Cardiac fibroblast (primary cell): ENCODE data around the gene MBNL1.
A peak's percentile ranks its signal among the peaks of the same experiment; 100 is the strongest.

Source experiments
- DNase-seq, 2 donors: peaks; one replicate each; pipeline versions ENCODE4 v3.0.0 to v3.0.0-alpha.2; 2010; ENCODE audit warnings: low read depth in 2 of 2
- H3K4me3 ChIP-seq, 2 donors: replicated peaks in 1 of 2; 1 replicate in 1 of 2; 2 replicates in 1 of 2; pipeline ENCODE4 v1.5.1; 2011; ENCODE audit warnings: low read depth in 2 of 2, low read length in 2 of 2, mild to moderate bottlenecking in 2 of 2, moderate library complexity in 1 of 2
- CTCF ChIP-seq: IDR thresholded peaks from one replicate; pipeline ENCODE4 v1.5.1; 2011; ENCODE audit warnings: low read depth, mild to moderate bottlenecking, low read length, inconsistent platforms

Gene MBNL1

GRCh38 chr3:152236716-152237115 lies 32.0 kb upstream of the MBNL1 start:
- no peak overlapping the region for H3K4me3 ChIP-seq
- DNase-seq: no peak
- TF ChIP-seq CTCF: no peak

- TF ChIP-seq CTCF: no peak
- H3K4me3 ChIP-seq: no peak overlapping the region
- peak in 1 of 2 donors; percentile 58 for DNase-seq
Observed at GRCh38 chr3:152241142-152242017, 27.3 kb upstream of the MBNL1 start.

GRCh38 chr3:152243301-152243711 lies 25.4 kb upstream of the MBNL1 start:
- H3K4me3 ChIP-seq: no peak overlapping the region
- no peak for DNase-seq
- no peak for TF ChIP-seq CTCF

- no peak for DNase-seq
- no peak for TF ChIP-seq CTCF
- H3K4me3 ChIP-seq: no peak overlapping the region
Observed at GRCh38 chr3:152243721-152244516, 24.8 kb upstream of the MBNL1 start.

- H3K4me3 ChIP-seq: no peak overlapping the region
- no peak for DNase-seq
- no peak for TF ChIP-seq CTCF
Observed at GRCh38 chr3:152244517-152244888, 24.2 kb upstream of the MBNL1 start.

- no peak for TF ChIP-seq CTCF
- no peak overlapping the region for H3K4me3 ChIP-seq
- DNase-seq: no peak
Observed at GRCh38 chr3:152245498-152246170, 23.1 kb upstream of the MBNL1 start.
